Spinal cord (tissue), 10 donors: ENCODE measurements around the gene RAB27B. TPM values are rescaled to one million over a fixed set of nuclear protein-coding genes. Genes with fewer than 3 reads are reported as not detected.

Source experiments
- DNase-seq, 6 donors: peaks; one replicate each; pipeline versions ENCODE4 v3.0.0 to v3.0.0-alpha.2; 2013 to 2015; ENCODE audit warnings: low spot score in 6 of 6, low read depth in 4 of 6
- H3K27ac ChIP-seq: one replicate; pipeline ENCODE4 v1.5.1; 2013; ENCODE audit warnings: low read depth, low read length, control low read depth
- H3K27me3 ChIP-seq: one replicate; pipeline ENCODE4 v1.6.1; 2013; ENCODE audit warnings: low read length; ENCODE audit not compliant: control insufficient read depth, insufficient read depth
- H3K36me3 ChIP-seq: one replicate; pipeline ENCODE4 v1.6.1; 2013; ENCODE audit warnings: low read length; ENCODE audit not compliant: control insufficient read depth, insufficient read depth
- H3K4me1 ChIP-seq: one replicate; pipeline ENCODE4 v1.6.1; 2013; ENCODE audit warnings: low read length; ENCODE audit not compliant: control insufficient read depth, insufficient read depth
- H3K4me3 ChIP-seq: one replicate; pipeline ENCODE4 v1.5.1; 2013; ENCODE audit warnings: low read depth, low read length, control low read depth
- H3K9me3 ChIP-seq: one replicate; pipeline ENCODE4 v1.6.1; 2013; ENCODE audit warnings: low read length; ENCODE audit not compliant: control insufficient read depth, insufficient read depth
- WGBS: methylation state at CpG from one replicate; pipeline ENCODE4 v1.1.5; 2013; ENCODE audit warnings: missing lambda C conversion rate; ENCODE audit not compliant: insufficient coverage; 5-methylcytosine and 5-hydroxymethylcytosine counted together
- polyA plus RNA-seq, 2 donors: library from polyadenylated mRNA; unstranded; fragments of 120-200 nt; gene quantifications; one replicate each; pipeline ENCODE4 v1.2.1, GENCODE V29; 2013; ENCODE audit not compliant: insufficient read length in 2 of 2
- total RNA-seq, 2 donors: library from RNA; depleted of rRNA in 1 of 2; stranded (reverse); fragments of 120-200 nt in 1 of 2; fragments of >200 nt in 1 of 2; gene quantifications; one replicate each; pipeline versions ENCODE4 v1.2.3 to v1.2.4, GENCODE V29; 2013 to 2014
- donor health status: healthy.

The RAB27B gene
- total and polyA plus RNA-seq, 4 donors = 13.3 to 71.8 (median 18.3) TPM

GRCh38 chr18:54916507-54916906 is 88.2 kb downstream of the RAB27B start:
- Histone ChIP-seq H3K27me3 (no peaks in the 10 kb centered on the region), H3K4me3 (no peak overlapping the region), H3K27ac (no peak overlapping the region), H3K36me3 (no peaks in the 10 kb centered on the region), H3K9me3 (no peaks in the 10 kb centered on the region), H3K4me1 (no peaks in the 10 kb centered on the region)
- 97% methylated on average over 2 of the region's 3 CpGs for WGBS
- DNase-seq = no peak

DNA sequence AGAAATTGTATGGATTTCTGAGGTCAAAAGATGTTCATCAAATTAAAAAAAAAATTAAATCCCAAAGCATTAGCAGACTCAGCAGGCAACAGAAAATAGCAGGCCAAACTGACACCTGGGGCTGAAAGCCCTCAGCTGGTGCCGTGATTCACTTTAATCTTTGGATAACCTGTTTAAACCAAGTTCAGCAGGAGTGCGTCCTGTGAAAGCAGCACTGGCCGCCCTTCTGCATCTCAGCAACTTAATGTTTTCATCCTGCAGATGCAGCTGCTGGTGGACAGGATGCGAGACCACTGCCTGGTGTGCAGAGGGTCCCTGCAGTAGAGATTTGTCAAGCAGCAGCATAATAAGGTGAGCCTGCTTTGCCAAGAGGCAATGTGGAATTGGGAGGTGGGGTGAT is 89.8 kb downstream of the RAB27B start:
- DNase-seq = peak in 2 of 6 donors; percentile 7 to 25
- no peaks in the 10 kb centered on the region for H3K36me3 ChIP-seq
- no peak overlapping the region for H3K4me3 ChIP-seq
- no peak overlapping the region for H3K27ac ChIP-seq
- H3K4me1 ChIP-seq = no peaks in the 10 kb centered on the region
- H3K9me3 ChIP-seq = no peaks in the 10 kb centered on the region
- no peaks in the 10 kb centered on the region for H3K27me3 ChIP-seq
- 70% methylated on average over 4 of the region's 4 CpGs for WGBS

DNA sequence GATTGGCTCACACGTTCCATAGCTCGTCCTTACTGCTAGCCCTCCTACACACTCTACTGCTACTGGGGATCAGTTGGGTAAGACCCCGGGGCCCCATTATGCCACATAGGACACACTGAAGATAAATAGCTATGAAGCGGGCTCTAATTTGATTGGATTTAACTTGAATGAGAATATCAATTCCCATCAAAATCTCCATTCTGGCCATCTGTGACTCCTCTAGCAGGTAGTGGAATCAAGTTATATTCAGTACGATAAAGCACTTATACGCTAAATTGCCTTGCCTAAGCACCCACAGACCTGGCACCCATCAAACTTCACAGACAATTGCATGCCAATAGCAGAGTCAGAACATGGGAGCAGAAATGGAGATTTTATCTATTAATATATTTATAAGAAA is 91.1 kb downstream of the RAB27B start:
- 100% methylated on average over 1 of the region's 6 CpGs for WGBS
- H3K36me3 ChIP-seq = no peaks in the 10 kb centered on the region
- no peak overlapping the region for H3K4me3 ChIP-seq
- H3K27ac ChIP-seq = no peak overlapping the region
- DNase-seq = no peak
- no peaks in the 10 kb centered on the region for H3K4me1 ChIP-seq
- no peaks in the 10 kb centered on the region for H3K27me3 ChIP-seq
- H3K9me3 ChIP-seq = no peaks in the 10 kb centered on the region

DNA sequence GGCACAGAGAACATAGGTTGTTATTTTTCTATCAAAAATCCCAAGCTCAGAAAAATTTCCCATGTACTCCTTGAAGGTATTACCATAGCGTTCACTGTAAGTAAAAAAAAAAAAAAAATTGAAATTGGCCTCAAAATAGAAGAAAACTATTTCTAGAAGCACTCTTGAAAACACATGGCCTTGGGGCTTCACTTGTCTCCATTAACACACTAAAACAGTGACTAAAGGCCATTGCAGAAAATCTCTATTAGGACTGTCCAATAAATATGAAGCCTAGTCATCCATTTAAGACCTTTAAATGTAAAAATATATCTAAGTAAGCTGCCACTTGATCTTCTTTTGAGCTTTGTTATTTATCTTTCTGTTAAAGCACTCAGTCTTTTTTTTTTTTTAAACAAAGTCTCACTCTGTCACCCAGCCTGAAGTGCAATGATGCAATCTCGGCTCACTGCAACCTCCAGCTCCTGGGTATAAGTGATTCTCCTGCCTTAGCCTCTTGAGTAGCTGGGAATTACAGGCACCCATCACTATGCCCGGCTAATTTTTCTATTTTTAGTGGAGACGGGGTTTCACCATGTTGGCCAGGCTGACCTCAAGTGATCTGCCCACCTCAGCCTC is 95.2 kb downstream of the RAB27B start:
- 100% methylated on average over 1 of the region's 4 CpGs for WGBS
- Histone ChIP-seq H3K27ac (no peak overlapping the region), H3K4me3 (no peak overlapping the region), H3K27me3 (no peaks in the 10 kb centered on the region), H3K9me3 (no peaks in the 10 kb centered on the region), H3K4me1 (no peaks in the 10 kb centered on the region), H3K36me3 (no peaks in the 10 kb centered on the region)
- DNase-seq = no peak

- Histone ChIP-seq H3K9me3 (no peaks in the 10 kb centered on the region), H3K27ac (no peak overlapping the region), H3K4me3 (no peak overlapping the region), H3K4me1 (no peaks in the 10 kb centered on the region), H3K27me3 (no peaks in the 10 kb centered on the region), H3K36me3 (no peaks in the 10 kb centered on the region)
- DNase-seq = no peak
- WGBS = no CpG with 5 or more reads among the region's 1 CpG
These were observed 96.7 kb downstream of the RAB27B start for GRCh38 chr18:54924948-54925347.

- Histone ChIP-seq H3K4me3 (no peak overlapping the region), H3K4me1 (no peaks in the 10 kb centered on the region), H3K9me3 (no peaks in the 10 kb centered on the region), H3K36me3 (no peaks in the 10 kb centered on the region), H3K27ac (no peak overlapping the region), H3K27me3 (no peaks in the 10 kb centered on the region)
- DNase-seq = no peak
- WGBS = 83% methylated on average over 1 of the region's 3 CpGs
These were observed 98.5 kb downstream of the RAB27B start for GRCh38 chr18:54926593-54927325.

GRCh38 chr18:54928236-54928635 is 100.0 kb downstream of the RAB27B start:
- Histone ChIP-seq H3K36me3 (no peaks in the 10 kb centered on the region), H3K27ac (no peak overlapping the region), H3K27me3 (no peaks in the 10 kb centered on the region), H3K4me1 (no peaks in the 10 kb centered on the region), H3K9me3 (no peaks in the 10 kb centered on the region), H3K4me3 (no peak overlapping the region)
- DNase-seq = no peak
- WGBS = no CpG with 5 or more reads among the region's 2 CpGs

GRCh38 chr18:54931152-54931551 is 102.9 kb downstream of the RAB27B start:
- H3K27ac ChIP-seq = no peak overlapping the region
- H3K36me3 ChIP-seq = no peaks in the 10 kb centered on the region
- no peaks in the 10 kb centered on the region for H3K9me3 ChIP-seq
- no peaks in the 10 kb centered on the region for H3K27me3 ChIP-seq
- H3K4me1 ChIP-seq = no peaks in the 10 kb centered on the region
- no peak for DNase-seq
- WGBS = 95% methylated on average over 2 of the region's 4 CpGs
- H3K4me3 ChIP-seq = no peak overlapping the region

- no peaks in the 10 kb centered on the region for H3K4me1 ChIP-seq
- H3K4me3 ChIP-seq = no peak overlapping the region
- no peaks in the 10 kb centered on the region for H3K36me3 ChIP-seq
- no peaks in the 10 kb centered on the region for H3K9me3 ChIP-seq
- no peaks in the 10 kb centered on the region for H3K27me3 ChIP-seq
- no CpG with 5 or more reads among the region's 1 CpG for WGBS
- no peak for DNase-seq
- H3K27ac ChIP-seq = no peak overlapping the region
These were observed 104.2 kb downstream of the RAB27B start for GRCh38 chr18:54932472-54932871.

GRCh38 chr18:54938506-54938905 is 110.2 kb downstream of the RAB27B start:
- DNase-seq = no peak
- H3K27ac ChIP-seq = no peak overlapping the region
- no CpG with 5 or more reads among the region's 3 CpGs for WGBS

More at GRCh38 chr18:54938506-54938905, 110.2 kb downstream of the RAB27B start:
- H3K9me3 ChIP-seq = no peaks in the 10 kb centered on the region
- H3K4me3 ChIP-seq = no peak overlapping the region
- no peaks in the 10 kb centered on the region for H3K4me1 ChIP-seq
- no peaks in the 10 kb centered on the region for H3K27me3 ChIP-seq
- H3K36me3 ChIP-seq = no peaks in the 10 kb centered on the region
